HepG2 (cell line): ENCODE data around the gene PET117. TPM values are rescaled to one million over a fixed set of nuclear protein-coding genes. Genes with fewer than 3 reads are reported as not detected.

Source experiments
- AHR ChIP-seq: IDR thresholded peaks from 2 replicates; pipeline ENCODE4 v1.6.1; 2018; ENCODE audit warnings: missing genetic modification reagents, missing compliant biosample characterization
- CHCHD3 ChIP-seq: sonication (generic); formaldehyde crosslinking; IDR thresholded peaks from 2 replicates; pipeline ENCODE4 v1.8.0; 2022; ENCODE audit warnings: mild to moderate bottlenecking, missing genetic modification reagents, moderate library complexity
- EP300 ChIP-seq, 3 experiments: sonication (generic) in 1 of 3; formaldehyde crosslinking in 1 of 3; IDR thresholded peaks; 2 replicates each; pipeline versions ENCODE4 v1.5.1 to v1.6.1; 2011 to 2020; ENCODE audit warnings: low read depth in 2 of 3, low read length in 2 of 3, borderline replicate concordance in 1 of 3, improper control_type of control experiment in 1 of 3, mild to moderate bottlenecking in 1 of 3, missing genetic modification reagents in 1 of 3, moderate library complexity in 1 of 3
- FOXM1 ChIP-seq: sonication (generic); formaldehyde crosslinking; IDR thresholded peaks from 2 replicates; pipeline ENCODE4 v1.5.0; 2020; ENCODE audit warnings: missing genetic modification reagents
- GATA4 ChIP-seq: sonication (generic); IDR thresholded peaks from 2 replicates; pipeline ENCODE4 v1.6.1; 2016; ENCODE audit warnings: antibody characterized with exemption, low read depth, borderline replicate concordance
- ISX ChIP-seq: sonication (generic); formaldehyde crosslinking; conservative IDR thresholded peaks from 2 replicates; pipeline ENCODE4 v1.5.0; 2020; ENCODE audit warnings: missing genetic modification reagents
- MIXL1 ChIP-seq: IDR thresholded peaks from 2 replicates; pipeline ENCODE4 v1.6.1; 2016
- MXD4 ChIP-seq: IDR thresholded peaks from 2 replicates; pipeline ENCODE4 v1.6.1; 2016; ENCODE audit warnings: mild to moderate bottlenecking, missing biosample characterization, missing genetic modification reagents
- PATZ1 ChIP-seq: sonication (generic); formaldehyde crosslinking; IDR thresholded peaks from 2 replicates; pipeline ENCODE4 v1.4.0; 2020; ENCODE audit warnings: missing genetic modification reagents
- PBX2 ChIP-seq: IDR thresholded peaks from 2 replicates; pipeline ENCODE4 v1.6.1; 2016; ENCODE audit warnings: control low read depth
- RBM39 ChIP-seq: fragments of 200-400 bp; formaldehyde crosslinking; IDR thresholded peaks from one replicate; pipeline ENCODE4 v1.6.1; 2018; ENCODE audit warnings: antibody characterized with exemption, mild to moderate bottlenecking, low read depth, low read length; ENCODE audit not compliant: poor library complexity, severe bottlenecking
- RCOR2 ChIP-seq: IDR thresholded peaks from 2 replicates; pipeline ENCODE4 v1.6.1; 2016; ENCODE audit warnings: missing biosample characterization, missing genetic modification reagents
- SMAD1 ChIP-seq: sonication (generic); formaldehyde crosslinking; IDR thresholded peaks from 2 replicates; pipeline ENCODE4 v1.4.0; 2020; ENCODE audit warnings: missing genetic modification reagents, low read depth, mild to moderate bottlenecking, borderline replicate concordance
- TCF7L2 ChIP-seq: IDR thresholded peaks from 2 replicates; pipeline ENCODE4 v1.6.1; 2011; ENCODE audit warnings: mild to moderate bottlenecking, low read depth, low read length, moderate library complexity
- ZBTB7B ChIP-seq: sonication (generic); formaldehyde crosslinking; IDR thresholded peaks from 2 replicates; pipeline ENCODE4 v1.4.0; 2020; ENCODE audit warnings: missing genetic modification reagents
- ZFP41 ChIP-seq: sonication (generic); formaldehyde crosslinking; IDR thresholded peaks from 2 replicates; pipeline ENCODE4 v1.4.0; 2020; ENCODE audit warnings: mild to moderate bottlenecking, missing genetic modification reagents, borderline replicate concordance
- ZNF10 ChIP-seq: sonication (generic); formaldehyde crosslinking; IDR thresholded peaks from 2 replicates; pipeline ENCODE4 v1.4.0; 2020; ENCODE audit warnings: mild to moderate bottlenecking, low read depth, missing genetic modification reagents, borderline replicate concordance
- ZNF124 ChIP-seq: sonication (generic); formaldehyde crosslinking; IDR thresholded peaks from 2 replicates; pipeline ENCODE4 v1.4.0; 2020; ENCODE audit warnings: missing genetic modification reagents
- ZNF691 ChIP-seq: sonication (generic); formaldehyde crosslinking; IDR thresholded peaks from 2 replicates; pipeline ENCODE4 v1.4.0; 2020; ENCODE audit warnings: missing genetic modification reagents, low read depth, mild to moderate bottlenecking, borderline replicate concordance
- ZNF747 ChIP-seq: sonication (generic); formaldehyde crosslinking; IDR thresholded peaks from 2 replicates; pipeline ENCODE4 v1.8.1; 2023; ENCODE audit warnings: missing genetic modification reagents, mild to moderate bottlenecking, borderline replicate concordance
- polyA plus RNA-seq, 8 experiments: library from polyadenylated mRNA; depleted of rRNA in 3 of 8; stranded (reverse) in 7 of 8; unstranded in 1 of 8; fragments of >200 nt; fragmentation: Illumina TruSeq in 4 of 8; extraction: Trizol in 4 of 8; gene quantifications; 2 replicates each; pipeline versions ENCODE4 v1.2.1 to v1.2.3, GENCODE V29; 2011 to 2016; ENCODE audit warnings: low read depth in 4 of 8, missing spikeins in 1 of 8, mixed read lengths in 1 of 8; ENCODE audit not compliant: insufficient read depth in 1 of 8
- total RNA-seq, 5 experiments: library from RNA; depleted of rRNA; stranded (reverse); fragments of >200 nt; fragmentation: Illumina TruSeq; extraction: Trizol; gene quantifications; 2 replicates each; pipeline ENCODE4 v1.2.3, GENCODE V29; 2016; ENCODE audit warnings: low read depth in 1 of 5
- TF ChIP-seq, protein P1 (sequence below): sonication (generic); formaldehyde crosslinking; conservative IDR thresholded peaks from 2 replicates; pipeline ENCODE4 v1.8.0; 2022; ENCODE audit warnings: low read depth, missing genetic modification reagents
- TF ChIP-seq, protein P2 (sequence below): sonication (generic); formaldehyde crosslinking; IDR thresholded peaks from 2 replicates; pipeline ENCODE4 v1.4.0; 2020; ENCODE audit warnings: missing genetic modification reagents

Gene PET117
- total and polyA plus RNA-seq, 2 of the 13 experiments (the other 11 are each of a cell fraction or from before 2014, with no cell fraction given) = 22.2 to 48.2 TPM

GRCh38 chr20:18144541-18145099, 7.0 kb downstream of the PET117 start (continued):
- TF ChIP-seq SMAD1 (CRISPR knock-in tag) (no peak), ZNF691 (peak; percentile 40; the same call in 1 of the 2 replicates), PBX2 (CRISPR knock-in tag) (no peak), ZNF10 (CRISPR knock-in tag) (no peak), PATZ1 (CRISPR knock-in tag) (no peak), FOXM1 (CRISPR knock-in tag) (no peak), TCF7L2 (no peak), RCOR2 (CRISPR knock-in tag) (peak; percentile 90), MIXL1 (no peak), ZNF124 (no peak), EP300 (IDR thresholded peaks at IDR 0.05; ENCODE audit: low read depth in 2 of 2, low read length in 2 of 2) (peak in 1 of 2 experiments; percentile 32; a peak in 1 of 4 replicates), EP300 (CRISPR knock-in tag; IDR thresholded peaks at IDR 0.05; ENCODE audit: borderline replicate concordance) (no peak), CHCHD3 (CRISPR knock-in tag) (no peak), MXD4 (CRISPR knock-in tag) (no peak), GATA4 (no peak), ZFP41 (no peak), ISX (no peak), AHR (CRISPR knock-in tag) (no peak), RBM39 (no peak), ZNF747 (no peak), ZBTB7B (CRISPR knock-in tag) (no peak; the same call in 1 of the 2 replicates)
- TF ChIP-seq, protein P1, sequence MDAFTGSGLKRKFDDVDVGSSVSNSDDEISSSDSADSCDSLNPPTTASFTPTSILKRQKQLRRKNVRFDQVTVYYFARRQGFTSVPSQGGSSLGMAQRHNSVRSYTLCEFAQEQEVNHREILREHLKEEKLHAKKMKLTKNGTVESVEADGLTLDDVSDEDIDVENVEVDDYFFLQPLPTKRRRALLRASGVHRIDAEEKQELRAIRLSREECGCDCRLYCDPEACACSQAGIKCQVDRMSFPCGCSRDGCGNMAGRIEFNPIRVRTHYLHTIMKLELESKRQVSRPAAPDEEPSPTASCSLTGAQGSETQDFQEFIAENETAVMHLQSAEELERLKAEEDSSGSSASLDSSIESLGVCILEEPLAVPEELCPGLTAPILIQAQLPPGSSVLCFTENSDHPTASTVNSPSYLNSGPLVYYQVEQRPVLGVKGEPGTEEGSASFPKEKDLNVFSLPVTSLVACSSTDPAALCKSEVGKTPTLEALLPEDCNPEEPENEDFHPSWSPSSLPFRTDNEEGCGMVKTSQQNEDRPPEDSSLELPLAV (CRISPR knock-in tag) = no peak
- TF ChIP-seq, protein P2, sequence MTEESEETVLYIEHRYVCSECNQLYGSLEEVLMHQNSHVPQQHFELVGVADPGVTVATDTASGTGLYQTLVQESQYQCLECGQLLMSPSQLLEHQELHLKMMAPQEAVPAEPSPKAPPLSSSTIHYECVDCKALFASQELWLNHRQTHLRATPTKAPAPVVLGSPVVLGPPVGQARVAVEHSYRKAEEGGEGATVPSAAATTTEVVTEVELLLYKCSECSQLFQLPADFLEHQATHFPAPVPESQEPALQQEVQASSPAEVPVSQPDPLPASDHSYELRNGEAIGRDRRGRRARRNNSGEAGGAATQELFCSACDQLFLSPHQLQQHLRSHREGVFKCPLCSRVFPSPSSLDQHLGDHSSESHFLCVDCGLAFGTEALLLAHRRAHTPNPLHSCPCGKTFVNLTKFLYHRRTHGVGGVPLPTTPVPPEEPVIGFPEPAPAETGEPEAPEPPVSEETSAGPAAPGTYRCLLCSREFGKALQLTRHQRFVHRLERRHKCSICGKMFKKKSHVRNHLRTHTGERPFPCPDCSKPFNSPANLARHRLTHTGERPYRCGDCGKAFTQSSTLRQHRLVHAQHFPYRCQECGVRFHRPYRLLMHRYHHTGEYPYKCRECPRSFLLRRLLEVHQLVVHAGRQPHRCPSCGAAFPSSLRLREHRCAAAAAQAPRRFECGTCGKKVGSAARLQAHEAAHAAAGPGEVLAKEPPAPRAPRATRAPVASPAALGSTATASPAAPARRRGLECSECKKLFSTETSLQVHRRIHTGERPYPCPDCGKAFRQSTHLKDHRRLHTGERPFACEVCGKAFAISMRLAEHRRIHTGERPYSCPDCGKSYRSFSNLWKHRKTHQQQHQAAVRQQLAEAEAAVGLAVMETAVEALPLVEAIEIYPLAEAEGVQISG (CRISPR knock-in tag) = no peak
